ENCODE results near the gene MAPK12. TPM values are rescaled to one million over a fixed set of nuclear protein-coding genes. Genes with fewer than 3 reads are reported as not detected.

MAPK12 gene
- total and polyA plus RNA-seq, 9 of the 15 experiments (the other 6 are each of a cell fraction or from before 2014, with no cell fraction given) = 0.79 to 71.5 (median 32.8) TPM

DNA sequence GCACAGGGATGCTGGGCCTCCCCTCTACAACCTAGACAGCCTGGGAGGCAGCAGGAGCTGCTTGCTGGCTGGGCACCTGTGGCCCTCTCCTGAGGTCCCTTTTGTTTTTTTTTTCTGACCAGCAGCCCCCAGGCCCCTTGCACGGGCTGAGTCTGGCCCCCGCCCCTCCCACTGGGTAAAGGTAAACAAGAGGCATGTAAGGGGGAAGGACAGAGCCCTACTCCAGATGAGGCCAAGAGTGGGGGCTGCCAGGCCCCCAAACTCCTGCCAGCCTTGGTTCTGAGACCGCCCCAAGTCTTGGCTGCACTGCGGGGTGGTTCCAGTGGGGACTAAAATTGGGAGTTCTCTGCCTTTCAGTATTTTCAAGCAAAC lies 36.8 kb upstream of the MAPK12 start:
- H3K4me2 ChIP-seq (ENCODE audit: insufficient read depth, low read length) = no peak overlapping the region
- TF ChIP-seq, protein P1, sequence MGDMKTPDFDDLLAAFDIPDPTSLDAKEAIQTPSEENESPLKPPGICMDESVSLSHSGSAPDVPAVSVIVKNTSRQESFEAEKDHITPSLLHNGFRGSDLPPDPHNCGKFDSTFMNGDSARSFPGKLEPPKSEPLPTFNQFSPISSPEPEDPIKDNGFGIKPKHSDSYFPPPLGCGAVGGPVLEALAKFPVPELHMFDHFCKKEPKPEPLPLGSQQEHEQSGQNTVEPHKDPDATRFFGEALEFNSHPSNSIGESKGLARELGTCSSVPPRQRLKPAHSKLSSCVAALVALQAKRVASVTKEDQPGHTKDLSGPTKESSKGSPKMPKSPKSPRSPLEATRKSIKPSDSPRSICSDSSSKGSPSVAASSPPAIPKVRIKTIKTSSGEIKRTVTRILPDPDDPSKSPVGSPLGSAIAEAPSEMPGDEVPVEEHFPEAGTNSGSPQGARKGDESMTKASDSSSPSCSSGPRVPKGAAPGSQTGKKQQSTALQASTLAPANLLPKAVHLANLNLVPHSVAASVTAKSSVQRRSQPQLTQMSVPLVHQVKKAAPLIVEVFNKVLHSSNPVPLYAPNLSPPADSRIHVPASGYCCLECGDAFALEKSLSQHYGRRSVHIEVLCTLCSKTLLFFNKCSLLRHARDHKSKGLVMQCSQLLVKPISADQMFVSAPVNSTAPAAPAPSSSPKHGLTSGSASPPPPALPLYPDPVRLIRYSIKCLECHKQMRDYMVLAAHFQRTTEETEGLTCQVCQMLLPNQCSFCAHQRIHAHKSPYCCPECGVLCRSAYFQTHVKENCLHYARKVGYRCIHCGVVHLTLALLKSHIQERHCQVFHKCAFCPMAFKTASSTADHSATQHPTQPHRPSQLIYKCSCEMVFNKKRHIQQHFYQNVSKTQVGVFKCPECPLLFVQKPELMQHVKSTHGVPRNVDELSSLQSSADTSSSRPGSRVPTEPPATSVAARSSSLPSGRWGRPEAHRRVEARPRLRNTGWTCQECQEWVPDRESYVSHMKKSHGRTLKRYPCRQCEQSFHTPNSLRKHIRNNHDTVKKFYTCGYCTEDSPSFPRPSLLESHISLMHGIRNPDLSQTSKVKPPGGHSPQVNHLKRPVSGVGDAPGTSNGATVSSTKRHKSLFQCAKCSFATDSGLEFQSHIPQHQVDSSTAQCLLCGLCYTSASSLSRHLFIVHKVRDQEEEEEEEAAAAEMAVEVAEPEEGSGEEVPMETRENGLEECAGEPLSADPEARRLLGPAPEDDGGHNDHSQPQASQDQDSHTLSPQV (IDR thresholded peaks at IDR 0.05) = no peak
- TF ChIP-seq SMARCC2 (IDR thresholded peaks at IDR 0.05; ENCODE audit: low read depth) = no peak
- TF ChIP-seq ZSCAN32 (CRISPR knock-in tag; IDR thresholded peaks at IDR 0.05) = no peak
- no TSS peak for BruUV-seq (replicated peaks)
- ATAC-seq = no peak
- H3K4me3 ChIP-seq = no peak overlapping the region
- in situ Hi-C loops (cut with MboI) (no loop called here), intact Hi-C loops (cut with micrococcal nuclease) (no loop called here)
- H3K79me2 ChIP-seq (ENCODE audit: control insufficient read depth, insufficient read depth, low read length) = peaks cover 36% of the 10 kb centered on the region; the same call in 2 of the 3 replicates
- no peaks in the 10 kb centered on the region for H3K9me1 ChIP-seq (ENCODE audit: control insufficient read depth, insufficient read depth, low read length)
- H3K4me1 ChIP-seq (replicated peaks in 1 of 2; ENCODE audit: control insufficient read depth in 2 of 2, insufficient read depth in 2 of 2, low read length in 2 of 2) = peaks cover 0 to 69% of the 10 kb centered on the region in 2 experiments; a peak in 2 of 5 replicates
- no peaks in the 10 kb centered on the region for H3K27me3 ChIP-seq (ENCODE audit: control insufficient read depth in 2 of 2, insufficient read depth in 2 of 2, low read length in 2 of 2)
- FAIRE-seq = no peak
- CTCF ChIA-PET (ENCODE audit: low intra/inter-chr PET ratio) = no interaction called here
- no peaks in the 10 kb centered on the region for H3K9me3 ChIP-seq (replicated peaks; ENCODE audit: control insufficient read depth, insufficient read depth, low read depth, low read length)
- H3K36me3 ChIP-seq (ENCODE audit: control insufficient read depth, insufficient read depth, low read length) = no peaks in the 10 kb centered on the region; the same call in 2 of the 3 replicates
- H3K27ac ChIP-seq (ENCODE audit: extremely low read depth, low read depth, low read length) = no peak overlapping the region
- H2AFZ ChIP-seq (ENCODE audit: low read depth, low read length) = no peak overlapping the region
- 94% methylated on average over 2 of the region's 4 CpGs for WGBS (ENCODE audit: insufficient coverage, low coverage, missing lambda C conversion rate)
- POLR2A ChIA-PET = no interaction called here
- no peak for DNase-seq (ENCODE audit: extremely low read depth in 1 of 4, low spot score in 3 of 4)
- peak overlapping the region in 1 of 2 experiments; percentile 45; a peak in 1 of 4 replicates for H3K9ac ChIP-seq (ENCODE audit: insufficient read depth in 1 of 2, low read depth in 2 of 2, low read length in 2 of 2)
- no peaks in the 10 kb centered on the region for H4K20me1 ChIP-seq (replicated peaks; ENCODE audit: control insufficient read depth, insufficient read depth, low read length)
